ENCODE measurements around the gene CHPF. TPM values are rescaled to one million over a fixed set of nuclear protein-coding genes. Genes with fewer than 3 reads are reported as not detected.

Gene CHPF
- total RNA-seq, 1 donor from 2014 or later: 4.7 TPM

DNA sequence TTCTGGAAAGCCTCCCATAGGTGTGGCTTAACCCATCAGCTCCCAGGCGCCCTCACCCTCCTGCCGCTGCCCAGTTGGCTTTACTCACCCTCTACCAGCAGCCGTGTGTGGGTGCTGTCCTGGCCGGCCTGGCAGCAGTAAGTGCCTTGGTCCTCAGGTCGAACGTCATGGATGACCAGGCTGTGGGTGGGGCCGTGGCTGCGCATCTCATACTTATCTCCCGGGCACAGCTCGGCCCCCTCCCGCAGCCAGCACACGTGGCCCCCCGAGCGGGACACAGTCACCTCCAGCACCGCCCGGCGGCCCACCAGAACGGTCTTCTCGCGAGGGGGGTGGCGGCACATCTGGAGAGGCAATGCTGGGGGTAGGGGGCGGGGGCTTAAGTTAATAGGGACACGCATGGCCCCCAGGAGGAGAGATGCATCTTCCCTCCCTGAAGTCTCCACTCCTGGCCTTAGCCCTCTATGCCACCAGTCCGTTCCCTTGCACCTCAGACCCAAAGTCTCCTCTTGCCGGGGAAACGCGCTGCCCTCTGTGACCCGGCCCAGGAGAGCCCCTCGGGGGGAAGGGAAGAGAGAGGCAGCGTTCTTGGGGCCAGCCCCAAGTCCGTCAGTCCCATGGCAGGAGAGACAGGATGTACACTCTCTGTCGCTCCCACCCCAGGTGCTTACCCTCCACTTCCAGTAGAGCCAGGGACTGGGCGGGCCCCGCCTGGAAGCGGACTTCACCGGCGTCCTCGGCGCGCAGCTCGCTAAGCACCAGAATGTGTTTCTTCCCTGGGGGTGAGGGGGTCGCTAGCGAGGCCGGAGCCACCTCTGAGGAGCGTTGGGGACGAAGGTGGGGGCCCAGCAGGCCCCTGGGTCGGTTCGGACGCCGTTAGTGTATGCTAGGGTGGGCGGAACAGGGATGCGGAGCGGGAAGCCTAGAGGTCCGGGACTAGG, 8.1 kb upstream of the CHPF start:
- ChIA-PET CTCF (interaction anchor here (1.5 kb wide), 1 partner anchor 28 kb away, joined by 3 read pairs; no protein-coding TSS in a partner anchor), POLR2A (interaction anchor here (0.9 to 1.1 kb wide), 2 partner anchors 8 to 164 kb away, joined by 3 to 5 read pairs; partner anchors contain the start of genes CHPF, DNPEP and TMEM198)
- Mint-ChIP-seq H3K4me3 (peak overlapping the region; percentile 71), H3K27me3 (peaks cover 61% of the 10 kb centered on the region), H3K4me1 (peaks cover 7% of the 10 kb centered on the region), H3K36me3 (ENCODE audit: low read depth) (no peaks in the 10 kb centered on the region), H3K9me3 (no peaks in the 10 kb centered on the region), H3K27ac (no peak overlapping the region)
- TF ChIP-seq, protein P1, sequence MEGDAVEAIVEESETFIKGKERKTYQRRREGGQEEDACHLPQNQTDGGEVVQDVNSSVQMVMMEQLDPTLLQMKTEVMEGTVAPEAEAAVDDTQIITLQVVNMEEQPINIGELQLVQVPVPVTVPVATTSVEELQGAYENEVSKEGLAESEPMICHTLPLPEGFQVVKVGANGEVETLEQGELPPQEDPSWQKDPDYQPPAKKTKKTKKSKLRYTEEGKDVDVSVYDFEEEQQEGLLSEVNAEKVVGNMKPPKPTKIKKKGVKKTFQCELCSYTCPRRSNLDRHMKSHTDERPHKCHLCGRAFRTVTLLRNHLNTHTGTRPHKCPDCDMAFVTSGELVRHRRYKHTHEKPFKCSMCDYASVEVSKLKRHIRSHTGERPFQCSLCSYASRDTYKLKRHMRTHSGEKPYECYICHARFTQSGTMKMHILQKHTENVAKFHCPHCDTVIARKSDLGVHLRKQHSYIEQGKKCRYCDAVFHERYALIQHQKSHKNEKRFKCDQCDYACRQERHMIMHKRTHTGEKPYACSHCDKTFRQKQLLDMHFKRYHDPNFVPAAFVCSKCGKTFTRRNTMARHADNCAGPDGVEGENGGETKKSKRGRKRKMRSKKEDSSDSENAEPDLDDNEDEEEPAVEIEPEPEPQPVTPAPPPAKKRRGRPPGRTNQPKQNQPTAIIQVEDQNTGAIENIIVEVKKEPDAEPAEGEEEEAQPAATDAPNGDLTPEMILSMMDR (IDR thresholded peaks at IDR 0.05): no peak
- ATAC-seq (ENCODE audit: low read depth) (no peak), DNase-seq (no peak)
- intact Hi-C loops (cut with micrococcal nuclease): loop anchor here (1.0 kb wide), 2 partner anchors 8 to 46 kb away; partner anchors contain the start of genes CHPF and STK11IP

DNA sequence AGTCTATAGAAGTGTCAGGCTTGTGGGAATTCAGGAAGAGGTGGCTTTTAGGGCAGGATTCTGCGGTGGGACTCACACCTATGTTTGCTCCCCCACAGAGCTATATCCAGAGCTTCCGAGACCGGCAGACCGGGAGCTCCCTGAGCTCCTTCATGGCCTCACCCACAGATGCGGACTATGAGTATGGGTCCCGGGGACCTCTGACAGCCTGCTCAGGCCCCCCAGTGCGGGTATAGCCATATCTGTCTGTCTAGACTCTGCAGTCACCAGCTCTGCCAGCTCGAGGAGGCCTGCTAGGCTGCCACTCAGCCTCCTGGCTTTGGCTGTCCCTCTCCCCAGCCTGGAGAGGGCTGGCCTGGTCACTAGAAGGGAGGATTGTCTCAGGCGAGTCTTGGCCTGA, 6.0 kb upstream of the CHPF start:
- POLR2A ChIA-PET: interaction anchor here (0.6 kb wide), 1 partner anchor 101 kb away, joined by 3 read pairs; no protein-coding TSS in a partner anchor
- DNase-seq: no peak
- CTCF ChIA-PET: interaction anchor here (1.6 kb wide), 1 partner anchor 10 kb away, joined by 5 read pairs; no protein-coding TSS in a partner anchor
- no peaks in the 10 kb centered on the region for H3K9me3 Mint-ChIP-seq
- peaks cover 10% of the 10 kb centered on the region for H3K4me1 Mint-ChIP-seq
- no peak overlapping the region for H3K27ac Mint-ChIP-seq
- ATAC-seq (ENCODE audit: low read depth): no peak
- H3K36me3 Mint-ChIP-seq (ENCODE audit: low read depth): no peaks in the 10 kb centered on the region
- no peak overlapping the region for H3K4me3 Mint-ChIP-seq
- peaks cover 64% of the 10 kb centered on the region for H3K27me3 Mint-ChIP-seq
- TF ChIP-seq, protein P1 (IDR thresholded peaks at IDR 0.05): no peak
- intact Hi-C loops (cut with micrococcal nuclease): no loop called here

DNA sequence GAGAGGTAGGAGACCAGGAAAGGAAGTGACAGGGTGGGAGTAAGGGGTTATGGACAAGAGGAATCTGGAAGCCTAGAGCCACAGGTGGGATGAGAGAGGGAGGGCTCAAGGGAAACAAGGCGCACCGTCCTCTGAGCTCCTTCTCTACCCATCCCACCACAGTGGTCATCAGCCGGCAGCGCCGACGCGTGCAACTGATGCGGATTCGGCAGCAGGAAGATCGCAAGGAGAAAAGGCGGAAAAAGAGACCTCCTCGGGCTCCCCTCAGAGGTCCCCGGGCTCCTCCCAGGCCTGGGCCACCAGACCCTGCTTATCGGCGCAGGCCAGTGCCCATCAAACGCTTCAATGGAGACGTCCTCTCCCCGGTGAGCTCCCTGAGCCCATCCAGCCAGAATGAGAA, 5.4 kb upstream of the CHPF start:
- CTCF ChIA-PET: no interaction called here
- no peak overlapping the region for H3K27ac Mint-ChIP-seq
- H3K27me3 Mint-ChIP-seq: peaks cover 62% of the 10 kb centered on the region
- no peaks in the 10 kb centered on the region for H3K9me3 Mint-ChIP-seq
- intact Hi-C loops (cut with micrococcal nuclease): no loop called here
- DNase-seq (no peak), ATAC-seq (ENCODE audit: low read depth) (no peak)
- peaks cover 16% of the 10 kb centered on the region for H3K4me1 Mint-ChIP-seq
- H3K36me3 Mint-ChIP-seq (ENCODE audit: low read depth): no peaks in the 10 kb centered on the region
- H3K4me3 Mint-ChIP-seq: no peak overlapping the region
- POLR2A ChIA-PET: no interaction called here
- TF ChIP-seq, protein P1 (IDR thresholded peaks at IDR 0.05): no peak

DNA sequence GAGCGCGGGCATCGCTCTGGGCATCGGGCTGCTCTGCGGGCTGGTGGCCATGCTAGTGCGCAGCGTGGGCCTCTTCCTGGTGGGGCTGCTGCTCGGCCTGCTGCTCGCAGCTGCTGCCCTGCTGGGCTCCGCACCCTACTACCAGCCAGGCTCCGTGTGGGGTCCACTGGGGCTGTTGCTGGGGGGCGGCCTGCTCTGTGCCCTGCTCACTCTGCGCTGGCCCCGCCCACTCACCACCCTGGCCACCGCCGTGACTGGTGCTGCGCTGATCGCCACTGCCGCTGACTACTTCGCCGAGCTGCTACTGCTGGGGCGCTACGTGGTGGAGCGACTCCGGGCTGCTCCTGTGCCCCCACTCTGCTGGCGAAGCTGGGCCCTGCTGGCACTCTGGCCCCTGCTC, 4.0 kb upstream of the CHPF start:
- intact Hi-C loops (cut with micrococcal nuclease): no loop called here

More for the DNA sequence above, 4.0 kb upstream of the CHPF start:
- DNase-seq (no peak), ATAC-seq (ENCODE audit: low read depth) (no peak)
- ChIA-PET CTCF (no interaction called here), POLR2A (interaction anchor here (0.5 kb wide), 1 partner anchor 345 kb away, joined by 7 read pairs; no protein-coding TSS in a partner anchor)
- H3K9me3 Mint-ChIP-seq: no peaks in the 10 kb centered on the region
- H3K36me3 Mint-ChIP-seq (ENCODE audit: low read depth): no peaks in the 10 kb centered on the region
- peaks cover 16% of the 10 kb centered on the region for H3K4me1 Mint-ChIP-seq
- H3K27ac Mint-ChIP-seq: no peak overlapping the region
- peaks cover 53% of the 10 kb centered on the region for H3K27me3 Mint-ChIP-seq
- TF ChIP-seq, protein P1 (IDR thresholded peaks at IDR 0.05): no peak
- H3K4me3 Mint-ChIP-seq: no peak overlapping the region
